DMS79 treated with DMSO at 0.1 percent for 48 hours (cell line): Measurements from ENCODE around the gene INCA1.
A peak's percentile ranks its signal among the peaks of the same experiment; 100 is the strongest.

Experiments used
- DNase-seq: peaks from one replicate; lab custom pipeline; 2025; lab: John Stamatoyannopoulos, UW

Gene INCA1

DNA sequence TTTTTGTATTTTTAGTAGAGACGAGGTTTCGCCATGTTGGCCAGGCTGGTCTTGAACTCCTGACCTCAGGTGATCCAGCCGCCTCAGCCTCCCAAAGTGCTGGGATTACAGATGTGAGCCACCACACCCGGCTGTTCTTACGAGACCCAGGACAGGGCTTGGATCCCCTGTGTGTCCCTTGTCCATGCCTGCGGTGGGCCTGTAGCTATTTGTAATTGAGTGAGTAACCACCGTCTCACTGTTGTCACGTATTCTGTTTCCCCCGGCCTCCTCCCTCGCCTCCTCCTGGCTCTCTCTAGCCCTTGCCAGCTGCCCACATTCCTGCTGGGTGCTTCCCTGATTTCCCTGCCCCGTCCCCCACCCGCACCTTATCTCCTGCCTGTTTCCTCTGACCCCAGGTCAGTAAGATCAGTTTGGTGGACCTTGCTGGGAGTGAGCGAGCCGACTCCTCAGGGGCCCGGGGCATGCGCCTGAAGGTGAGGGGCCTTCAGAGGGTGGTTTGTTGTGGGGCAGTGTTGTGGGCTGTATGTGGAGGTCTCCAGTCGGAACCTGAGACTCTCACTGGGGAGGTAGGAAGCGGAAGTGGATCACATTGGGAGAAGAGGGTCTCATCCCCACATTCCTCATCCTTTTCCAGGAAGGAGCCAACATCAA is 6.0 kb upstream of the INCA1 start:
- DNase-seq = no peak

- DNase-seq = no peak
These were observed 4.9 kb upstream of the INCA1 start for GRCh38 chr17:5002121-5002788.

DNA sequence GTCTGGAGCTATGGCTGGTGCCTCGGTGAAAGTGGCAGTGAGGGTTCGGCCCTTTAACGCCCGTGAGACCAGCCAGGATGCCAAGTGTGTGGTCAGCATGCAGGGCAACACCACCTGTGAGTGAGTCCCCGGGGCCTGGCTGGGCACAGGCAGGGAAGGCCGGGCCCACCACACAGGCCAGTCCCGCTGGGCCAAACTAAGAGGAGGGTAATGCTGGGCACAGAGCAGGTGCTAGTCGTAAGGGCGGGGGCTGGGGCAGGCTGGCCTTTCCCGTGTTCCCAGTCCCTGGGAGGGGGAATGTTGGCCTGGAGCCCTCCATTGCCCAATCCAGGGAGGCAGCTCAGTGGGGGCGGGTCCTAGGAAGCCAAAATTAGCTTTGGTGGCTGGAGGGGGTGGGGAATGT is 2.9 kb upstream of the INCA1 start:
- DNase-seq = no peak

- DNase-seq = no peak
These were observed 2.2 kb upstream of the INCA1 start for GRCh38 chr17:4999430-5000093.

- no peak for DNase-seq
These were observed 1.6 kb upstream of the INCA1 start for GRCh38 chr17:4998732-4999429.

GRCh38 chr17:4998027-4998731 is 857 bp upstream of the INCA1 start:
- DNase-seq = peak; percentile 30

GRCh38 chr17:4994081-4994595 is 3.2 kb downstream of the INCA1 start:
- no peak for DNase-seq

DNA sequence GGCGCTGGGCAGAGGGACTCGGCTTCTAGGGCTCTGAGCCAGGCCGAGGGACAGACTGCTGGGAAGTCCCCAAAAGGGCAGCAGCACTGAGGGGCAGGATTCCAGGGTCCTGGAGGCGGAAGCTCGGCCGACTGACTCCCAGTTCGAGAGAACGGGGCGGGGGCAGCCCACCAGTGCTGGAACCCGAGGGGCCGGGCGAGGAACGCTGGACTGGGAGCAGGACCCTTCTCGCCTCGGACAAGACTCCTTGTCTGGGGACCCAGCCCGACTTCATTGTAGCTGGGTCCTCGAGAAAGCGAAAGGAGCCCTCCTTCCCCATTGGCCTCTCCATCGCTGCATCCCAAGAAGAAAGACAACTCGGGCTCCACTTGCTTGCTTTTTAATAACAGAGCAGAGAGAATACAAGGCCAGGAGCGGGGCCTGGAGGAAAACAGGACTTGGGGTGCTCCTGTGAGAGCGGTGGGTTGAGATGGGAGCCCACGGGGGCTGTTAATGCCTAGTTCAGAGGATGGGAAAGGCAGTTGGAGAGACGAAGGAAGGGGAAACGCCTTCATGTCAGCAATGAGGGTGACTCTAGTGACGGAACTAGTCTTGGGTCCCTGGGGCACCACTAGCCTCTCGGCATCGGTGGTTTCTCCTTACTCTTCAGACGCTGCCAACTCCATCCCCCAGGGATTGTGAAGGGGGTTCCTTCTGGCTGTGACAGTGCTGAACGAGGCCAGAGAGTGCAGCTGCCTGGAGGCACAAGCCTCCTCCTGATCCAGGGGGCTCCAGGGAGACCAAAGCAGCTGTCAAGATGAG is 9.4 kb downstream of the INCA1 start:
- peak; percentile 44 for DNase-seq

DNA sequence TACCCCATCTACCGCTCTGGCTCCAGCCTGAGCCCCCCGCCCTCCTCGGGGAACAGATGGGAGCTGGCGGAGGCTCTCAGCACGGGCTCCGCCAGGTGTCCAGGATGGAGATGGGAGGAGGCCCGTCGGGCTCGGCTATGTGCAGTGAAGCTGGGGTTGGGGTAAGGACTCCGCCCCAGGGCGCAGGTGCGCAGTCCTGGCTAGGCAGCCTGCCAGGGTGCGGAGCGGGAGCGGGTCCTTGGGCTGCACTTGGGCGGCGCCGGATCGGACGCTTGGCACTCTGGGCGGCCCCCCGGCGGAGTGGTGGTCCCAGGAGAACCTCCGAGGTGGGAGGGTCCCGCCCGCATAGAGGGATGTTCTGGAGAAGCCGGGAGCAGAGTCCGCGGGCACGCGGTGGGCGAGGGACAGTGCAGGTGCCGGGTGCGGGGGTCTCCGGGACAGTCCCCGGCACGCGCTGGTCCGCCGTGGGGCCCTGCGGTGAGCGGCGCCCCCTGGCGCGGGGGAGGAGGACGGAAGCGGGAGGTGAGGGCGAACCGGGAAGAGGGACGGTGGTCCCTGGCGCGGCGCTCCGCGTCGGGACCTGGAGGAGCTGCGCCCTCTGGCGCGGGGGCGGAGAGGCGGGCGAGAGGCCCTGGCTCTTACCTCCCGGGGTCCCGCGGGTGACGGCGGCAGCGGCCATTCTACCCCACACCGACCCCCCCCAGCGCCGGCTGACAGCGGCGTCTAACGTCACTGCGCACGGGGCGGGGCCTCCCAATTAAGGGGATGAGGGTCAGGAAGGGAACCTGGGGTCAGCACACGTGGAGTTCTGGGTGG is 10.2 kb downstream of the INCA1 start, which contains the start of gene CAMTA2:
Gene CAMTA2 (minus strand): TSS at position 725 of the 816 bp plus-strand sequence. CDS start 1,453 bp downstream, outside the sequence.
- DNase-seq = peak; percentile 70

- DNase-seq = no peak
These were observed 10.9 kb downstream of the INCA1 start for GRCh38 chr17:4986403-4986802.

- no peak for DNase-seq
These were observed 15.0 kb downstream of the INCA1 start for GRCh38 chr17:4982305-4982704.

DNA sequence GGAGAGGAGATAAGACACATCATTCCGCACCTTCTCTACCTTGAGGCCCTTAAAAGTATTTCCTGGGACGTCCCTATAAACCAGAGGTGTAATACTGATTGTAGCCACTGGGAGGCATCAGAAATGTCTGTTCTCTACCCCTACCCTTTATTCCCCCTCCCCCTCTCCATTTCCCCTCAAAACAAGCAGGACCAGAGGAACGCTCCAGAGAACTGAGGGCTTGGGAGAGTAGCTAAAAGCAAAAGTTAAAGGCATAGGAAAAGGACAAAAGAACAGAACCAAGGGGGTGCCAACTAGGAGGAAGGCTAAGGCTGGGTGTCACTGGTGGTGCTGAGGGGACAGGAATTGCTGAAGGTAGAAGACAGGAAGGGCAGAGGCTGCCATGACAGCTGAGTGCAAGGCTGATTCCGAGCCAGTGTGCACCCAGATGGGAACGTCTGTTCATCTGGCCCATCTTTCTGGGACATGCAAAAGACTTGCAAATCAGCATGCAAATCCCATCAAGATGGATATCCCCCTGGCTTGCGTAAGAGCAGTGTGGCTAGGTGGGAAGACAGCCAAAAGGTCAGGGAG is 16.6 kb downstream of the INCA1 start:
- DNase-seq = no peak

DNA sequence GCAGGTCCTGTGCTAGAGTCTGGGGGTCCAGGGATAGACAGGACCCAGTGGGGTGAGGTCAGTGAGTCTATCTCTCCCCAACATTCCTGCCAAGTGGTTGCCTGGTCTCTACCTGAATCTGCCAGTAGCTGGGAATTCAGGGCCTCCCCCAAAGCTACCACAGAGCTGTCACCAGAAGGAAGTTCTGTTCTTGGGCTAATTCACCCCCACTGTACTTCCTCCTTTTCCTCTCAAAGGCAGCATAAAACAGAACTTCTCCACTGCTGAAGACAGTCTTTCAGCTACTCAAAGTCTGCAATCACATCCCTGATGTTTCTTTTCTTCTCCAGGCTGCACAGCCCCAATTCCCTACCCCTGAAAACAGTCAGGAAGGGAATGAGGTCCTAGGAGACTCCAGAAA is 18.6 kb downstream of the INCA1 start:
- DNase-seq = no peak

- no peak for DNase-seq
These were observed 23.1 kb downstream of the INCA1 start for GRCh38 chr17:4974115-4974670.

DNA sequence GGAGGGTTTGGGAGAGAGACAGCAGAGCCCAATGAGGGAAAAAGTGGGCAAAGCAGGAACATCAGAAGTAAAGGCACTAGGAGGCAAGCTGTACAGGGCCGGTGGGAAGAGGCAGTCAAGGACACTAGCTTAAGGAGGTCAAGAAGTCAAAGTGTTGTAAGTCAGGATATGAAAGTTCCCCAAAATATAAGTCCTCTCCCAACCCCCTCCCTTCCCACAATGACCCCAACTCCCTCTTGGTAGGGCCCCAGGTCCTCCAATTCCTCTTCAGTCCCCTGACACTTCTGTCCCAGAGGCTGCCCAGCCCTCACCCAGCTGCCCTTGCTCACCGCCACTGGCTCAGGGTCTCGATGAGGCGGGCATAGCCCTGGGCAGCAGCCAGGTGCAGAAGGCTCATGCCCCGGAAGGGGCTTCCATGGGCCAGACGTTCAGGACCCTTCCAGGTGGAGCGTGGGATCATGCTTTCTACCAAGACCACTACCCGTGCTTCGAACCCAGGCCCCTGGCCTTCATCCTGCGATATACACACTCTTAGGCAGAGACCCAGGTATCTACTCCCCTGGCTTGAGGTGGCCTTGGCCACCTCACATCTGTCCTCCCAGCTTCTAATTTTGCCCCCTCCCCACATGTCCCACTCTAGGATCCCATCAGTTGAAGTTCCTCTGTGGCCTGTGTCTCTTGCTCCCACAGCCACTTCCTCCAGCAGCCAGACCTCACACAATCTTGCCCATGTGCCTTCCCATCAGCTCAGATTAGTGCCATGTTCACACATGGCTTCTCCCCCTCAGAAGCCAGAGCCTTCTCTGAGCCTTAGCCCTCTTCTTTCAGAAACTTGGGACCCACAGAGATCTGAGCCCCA is 23.8 kb downstream of the INCA1 start:
- no peak for DNase-seq

DNA sequence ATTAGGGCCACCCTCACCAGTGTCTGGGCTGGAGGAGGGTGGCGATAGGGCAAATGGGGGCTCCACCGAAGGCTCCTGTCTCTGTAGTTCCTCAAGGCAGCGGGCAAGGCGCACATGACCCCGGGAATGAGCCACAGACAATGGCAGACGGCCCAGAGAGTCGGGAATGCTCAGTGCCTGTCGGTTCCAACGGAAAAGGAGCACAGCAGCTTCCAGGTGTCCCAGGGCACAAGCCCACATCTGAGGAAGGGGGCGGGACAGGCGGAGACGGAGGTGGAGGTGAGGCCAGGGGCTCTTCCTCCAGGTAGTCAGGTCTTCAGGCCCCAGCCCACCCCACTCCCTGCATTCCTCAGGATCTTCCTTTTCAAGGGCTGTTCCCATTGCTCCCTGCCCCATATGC is 24.6 kb downstream of the INCA1 start:
- no peak for DNase-seq

DNA sequence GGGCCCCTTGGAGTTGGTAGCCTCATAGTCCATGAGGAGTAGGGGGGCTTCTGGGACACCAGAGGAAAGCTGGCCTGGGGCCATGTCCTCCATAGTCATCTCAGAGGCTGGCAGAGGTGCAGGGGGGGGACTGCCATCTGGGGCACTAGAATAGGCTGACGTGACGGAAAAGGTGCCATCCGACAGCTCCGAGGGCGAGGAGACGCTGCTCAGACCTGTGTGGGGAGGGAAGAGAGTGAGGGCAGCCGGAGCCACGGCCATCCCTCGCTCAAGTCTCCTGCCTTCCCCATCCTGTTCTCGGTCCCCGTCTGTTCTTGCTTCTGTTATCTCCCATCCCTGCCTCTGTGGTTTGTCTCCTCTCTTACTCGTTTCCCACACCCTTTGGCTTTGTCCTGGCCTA is 25.0 kb downstream of the INCA1 start:
- no peak for DNase-seq

GRCh38 chr17:4971826-4972225 is 25.5 kb downstream of the INCA1 start:
- no peak for DNase-seq
